ENCODE measurements around the gene MMP25.

GRCh38 chr16:3019594-3020246 is 26.6 kb upstream of the MMP25 start:
- TF ChIP-seq, protein P1, sequence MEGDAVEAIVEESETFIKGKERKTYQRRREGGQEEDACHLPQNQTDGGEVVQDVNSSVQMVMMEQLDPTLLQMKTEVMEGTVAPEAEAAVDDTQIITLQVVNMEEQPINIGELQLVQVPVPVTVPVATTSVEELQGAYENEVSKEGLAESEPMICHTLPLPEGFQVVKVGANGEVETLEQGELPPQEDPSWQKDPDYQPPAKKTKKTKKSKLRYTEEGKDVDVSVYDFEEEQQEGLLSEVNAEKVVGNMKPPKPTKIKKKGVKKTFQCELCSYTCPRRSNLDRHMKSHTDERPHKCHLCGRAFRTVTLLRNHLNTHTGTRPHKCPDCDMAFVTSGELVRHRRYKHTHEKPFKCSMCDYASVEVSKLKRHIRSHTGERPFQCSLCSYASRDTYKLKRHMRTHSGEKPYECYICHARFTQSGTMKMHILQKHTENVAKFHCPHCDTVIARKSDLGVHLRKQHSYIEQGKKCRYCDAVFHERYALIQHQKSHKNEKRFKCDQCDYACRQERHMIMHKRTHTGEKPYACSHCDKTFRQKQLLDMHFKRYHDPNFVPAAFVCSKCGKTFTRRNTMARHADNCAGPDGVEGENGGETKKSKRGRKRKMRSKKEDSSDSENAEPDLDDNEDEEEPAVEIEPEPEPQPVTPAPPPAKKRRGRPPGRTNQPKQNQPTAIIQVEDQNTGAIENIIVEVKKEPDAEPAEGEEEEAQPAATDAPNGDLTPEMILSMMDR (IDR thresholded peaks at IDR 0.05) = no peak
- TF ChIP-seq ZNF425 (CRISPR knock-in tag; conservative IDR thresholded peaks at IDR 0.05) (no peak), ATF3 (CRISPR knock-in tag; conservative IDR thresholded peaks at IDR 0.05) (no peak), CBFB (CRISPR knock-in tag; IDR thresholded peaks at IDR 0.05; ENCODE audit: low read depth) (no peak), FOXP1 (CRISPR knock-in tag; IDR thresholded peaks at IDR 0.05; ENCODE audit: borderline replicate concordance) (no peak), RELA (CRISPR knock-in tag; IDR thresholded peaks at IDR 0.05; ENCODE audit: borderline replicate concordance) (no peak), ZBTB21 (CRISPR knock-in tag; IDR thresholded peaks at IDR 0.05; ENCODE audit: borderline replicate concordance) (no peak)
- TF ChIP-seq, protein P2, sequence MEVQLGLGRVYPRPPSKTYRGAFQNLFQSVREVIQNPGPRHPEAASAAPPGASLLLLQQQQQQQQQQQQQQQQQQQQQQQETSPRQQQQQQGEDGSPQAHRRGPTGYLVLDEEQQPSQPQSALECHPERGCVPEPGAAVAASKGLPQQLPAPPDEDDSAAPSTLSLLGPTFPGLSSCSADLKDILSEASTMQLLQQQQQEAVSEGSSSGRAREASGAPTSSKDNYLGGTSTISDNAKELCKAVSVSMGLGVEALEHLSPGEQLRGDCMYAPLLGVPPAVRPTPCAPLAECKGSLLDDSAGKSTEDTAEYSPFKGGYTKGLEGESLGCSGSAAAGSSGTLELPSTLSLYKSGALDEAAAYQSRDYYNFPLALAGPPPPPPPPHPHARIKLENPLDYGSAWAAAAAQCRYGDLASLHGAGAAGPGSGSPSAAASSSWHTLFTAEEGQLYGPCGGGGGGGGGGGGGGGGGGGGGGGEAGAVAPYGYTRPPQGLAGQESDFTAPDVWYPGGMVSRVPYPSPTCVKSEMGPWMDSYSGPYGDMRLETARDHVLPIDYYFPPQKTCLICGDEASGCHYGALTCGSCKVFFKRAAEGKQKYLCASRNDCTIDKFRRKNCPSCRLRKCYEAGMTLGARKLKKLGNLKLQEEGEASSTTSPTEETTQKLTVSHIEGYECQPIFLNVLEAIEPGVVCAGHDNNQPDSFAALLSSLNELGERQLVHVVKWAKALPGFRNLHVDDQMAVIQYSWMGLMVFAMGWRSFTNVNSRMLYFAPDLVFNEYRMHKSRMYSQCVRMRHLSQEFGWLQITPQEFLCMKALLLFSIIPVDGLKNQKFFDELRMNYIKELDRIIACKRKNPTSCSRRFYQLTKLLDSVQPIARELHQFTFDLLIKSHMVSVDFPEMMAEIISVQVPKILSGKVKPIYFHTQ (CRISPR knock-in tag; IDR thresholded peaks at IDR 0.05) = no peak
- TF ChIP-seq, protein P3, sequence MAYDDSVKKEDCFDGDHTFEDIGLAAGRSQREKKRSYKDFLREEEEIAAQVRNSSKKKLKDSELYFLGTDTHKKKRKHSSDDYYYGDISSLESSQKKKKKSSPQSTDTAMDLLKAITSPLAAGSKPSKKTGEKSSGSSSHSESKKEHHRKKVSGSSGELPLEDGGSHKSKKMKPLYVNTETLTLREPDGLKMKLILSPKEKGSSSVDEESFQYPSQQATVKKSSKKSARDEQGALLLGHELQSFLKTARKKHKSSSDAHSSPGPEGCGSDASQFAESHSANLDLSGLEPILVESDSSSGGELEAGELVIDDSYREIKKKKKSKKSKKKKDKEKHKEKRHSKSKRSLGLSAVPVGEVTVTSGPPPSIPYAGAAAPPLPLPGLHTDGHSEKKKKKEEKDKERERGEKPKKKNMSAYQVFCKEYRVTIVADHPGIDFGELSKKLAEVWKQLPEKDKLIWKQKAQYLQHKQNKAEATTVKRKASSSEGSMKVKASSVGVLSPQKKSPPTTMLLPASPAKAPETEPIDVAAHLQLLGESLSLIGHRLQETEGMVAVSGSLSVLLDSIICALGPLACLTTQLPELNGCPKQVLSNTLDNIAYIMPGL (CRISPR knock-in tag; IDR thresholded peaks at IDR 0.05) = no peak
- TF ChIP-seq, protein P4, sequence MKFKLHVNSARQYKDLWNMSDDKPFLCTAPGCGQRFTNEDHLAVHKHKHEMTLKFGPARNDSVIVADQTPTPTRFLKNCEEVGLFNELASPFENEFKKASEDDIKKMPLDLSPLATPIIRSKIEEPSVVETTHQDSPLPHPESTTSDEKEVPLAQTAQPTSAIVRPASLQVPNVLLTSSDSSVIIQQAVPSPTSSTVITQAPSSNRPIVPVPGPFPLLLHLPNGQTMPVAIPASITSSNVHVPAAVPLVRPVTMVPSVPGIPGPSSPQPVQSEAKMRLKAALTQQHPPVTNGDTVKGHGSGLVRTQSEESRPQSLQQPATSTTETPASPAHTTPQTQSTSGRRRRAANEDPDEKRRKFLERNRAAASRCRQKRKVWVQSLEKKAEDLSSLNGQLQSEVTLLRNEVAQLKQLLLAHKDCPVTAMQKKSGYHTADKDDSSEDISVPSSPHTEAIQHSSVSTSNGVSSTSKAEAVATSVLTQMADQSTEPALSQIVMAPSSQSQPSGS (CRISPR knock-in tag; IDR thresholded peaks at IDR 0.05; ENCODE audit: borderline replicate concordance, low read depth) = no peak

All from WTC11 (cell line).